Measurements from ENCODE around the gene APOB.

The APOB gene

GRCh38 chr2:21002814-21003192, 41.1 kb downstream of the APOB start:
- no peak for DNase-seq

- no peak for DNase-seq
Measured at GRCh38 chr2:21001988-21002813, 41.7 kb downstream of the APOB start.

- DNase-seq: no peak
Measured at GRCh38 chr2:21001225-21001946, 42.5 kb downstream of the APOB start.

GRCh38 chr2:20999906-21000645, 43.8 kb downstream of the APOB start:
- DNase-seq: no peak

GRCh38 chr2:20998972-20999905, 44.6 kb downstream of the APOB start:
- no peak for DNase-seq

- DNase-seq: no peak
Measured at GRCh38 chr2:20997953-20998722, 45.7 kb downstream of the APOB start.

GRCh38 chr2:20994130-20994529, 49.7 kb downstream of the APOB start:
- no peak for DNase-seq

GRCh38 chr2:20992201-20992711, 51.6 kb downstream of the APOB start:
- DNase-seq: peak; percentile 29

- no peak for DNase-seq
Measured at GRCh38 chr2:20990442-20991430, 53.1 kb downstream of the APOB start.

- DNase-seq: no peak
Measured at GRCh38 chr2:20989404-20989803, 54.5 kb downstream of the APOB start.

GRCh38 chr2:20988905-20989304, 55.0 kb downstream of the APOB start:
- DNase-seq: no peak

- DNase-seq: no peak
Measured at GRCh38 chr2:20986024-20986939, 57.6 kb downstream of the APOB start.

- no peak for DNase-seq
Measured at GRCh38 chr2:20985062-20985461, 58.8 kb downstream of the APOB start.

GRCh38 chr2:20984408-20984807, 59.5 kb downstream of the APOB start:
- no peak for DNase-seq

GRCh38 chr2:20983844-20984243, 60.0 kb downstream of the APOB start:
- DNase-seq: no peak

GRCh38 chr2:20982861-20983260, 61.0 kb downstream of the APOB start:
- DNase-seq: no peak

GRCh38 chr2:20977520-20978180, 66.2 kb downstream of the APOB start:
- no peak for DNase-seq

GRCh38 chr2:20976527-20976926, 67.3 kb downstream of the APOB start:
- DNase-seq: no peak
